ENCODE data around the gene HOXA7.

Gene HOXA7

DNA sequence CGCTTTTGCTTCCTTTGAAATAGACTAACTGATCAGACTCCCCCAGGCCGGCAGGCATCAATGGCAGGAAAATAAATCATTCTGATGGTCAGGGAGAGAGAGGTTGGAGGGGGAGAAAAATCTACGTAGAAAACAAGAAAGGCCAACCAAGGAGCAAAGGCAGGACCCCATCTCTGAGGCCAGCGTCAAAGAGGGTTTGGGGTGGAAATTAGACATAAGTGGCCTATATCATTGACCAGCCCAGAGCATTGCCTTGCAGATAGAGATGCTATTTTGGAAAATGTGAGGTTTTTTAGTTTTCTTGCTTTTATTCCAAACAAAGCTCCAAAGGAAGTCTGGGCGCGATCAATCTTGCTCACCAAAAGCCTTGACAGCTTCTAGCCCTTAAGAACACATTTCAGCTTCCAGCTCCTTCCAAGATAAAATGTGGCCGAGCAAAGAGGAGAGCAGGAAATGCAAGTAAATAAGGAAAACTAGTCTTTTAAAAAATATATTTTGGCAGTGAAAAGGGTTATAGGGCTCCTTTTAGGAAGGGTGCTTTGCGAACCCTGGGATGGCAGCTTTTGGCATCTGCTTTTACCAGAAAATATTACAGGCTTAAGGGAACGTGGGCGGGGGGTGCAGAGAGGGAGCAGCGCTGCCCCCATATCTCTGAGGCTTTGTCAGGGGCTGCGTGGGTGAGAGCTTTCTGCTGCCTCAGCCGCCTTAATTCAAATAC, 52.0 kb downstream of the HOXA7 start:
- no peak for DNase-seq

Data from DMS79 (cell line).